22Rv1 (cell line): ENCODE results near the gene KLHL42.

Experiments used
- CTCF ChIP-seq: fragments of 450-650 bp; IDR thresholded peaks from 2 replicates; pipeline ENCODE4 v1.5.1; 2017; ENCODE audit warnings: mild to moderate bottlenecking
- ZFX ChIP-seq: fragments of 450-650 bp; IDR thresholded peaks from 2 replicates; pipeline ENCODE4 v1.6.1; 2017; ENCODE audit warnings: antibody characterized with exemption, borderline replicate concordance

- TF ChIP-seq CTCF (no peak), ZFX (no peak)
Measured at GRCh38 chr12:27754795-27755194, 25.2 kb upstream of the KLHL42 start.
